HEK293T (cell line): ENCODE results near the gene KRTAP4-3.
"Not testable (repeated sequence)": the region's sequence is repeated elsewhere in the genome, so short reads cannot be mapped to it uniquely, and the experiment has no call there.

Experiments
- BHLHE40 ChIP-seq: fragments of 450-650 bp; IDR thresholded peaks from 2 replicates; pipeline ENCODE4 v1.6.1; 2016; ENCODE audit warnings: mild to moderate bottlenecking, moderate library complexity, borderline replicate concordance
- ELF4 ChIP-seq: fragments of 450-650 bp; IDR thresholded peaks from 2 replicates; pipeline ENCODE4 v1.6.1; 2017; ENCODE audit warnings: antibody characterized with exemption
- FOXA1 ChIP-seq: fragments of 450-650 bp; IDR thresholded peaks from 2 replicates; pipeline ENCODE4 v1.6.1; 2016; ENCODE audit warnings: mild to moderate bottlenecking
- FOXK2 ChIP-seq: fragments of 450-650 bp; IDR thresholded peaks from 2 replicates; pipeline ENCODE4 v1.6.1; 2016; ENCODE audit warnings: mild to moderate bottlenecking
- FOXM1 ChIP-seq: fragments of 450-650 bp; IDR thresholded peaks from 2 replicates; pipeline ENCODE4 v1.6.1; 2017; ENCODE audit warnings: mild to moderate bottlenecking, borderline replicate concordance
- HDGF ChIP-seq: fragments of 450-650 bp; IDR thresholded peaks from 2 replicates; pipeline ENCODE4 v1.6.1; 2017; ENCODE audit warnings: antibody characterized with exemption, borderline replicate concordance
- LEF1 ChIP-seq: fragments of 450-650 bp; IDR thresholded peaks from 2 replicates; pipeline ENCODE4 v1.6.1; 2017; ENCODE audit warnings: mild to moderate bottlenecking, borderline replicate concordance
- NFRKB ChIP-seq: fragments of 450-650 bp; IDR thresholded peaks from 2 replicates; pipeline ENCODE4 v1.6.1; 2016; ENCODE audit warnings: mild to moderate bottlenecking, moderate library complexity
- PKNOX1 ChIP-seq: fragments of 450-650 bp; IDR thresholded peaks from 2 replicates; pipeline ENCODE4 v1.6.1; 2016
- SP1 ChIP-seq: fragments of 450-650 bp; IDR thresholded peaks from 2 replicates; pipeline ENCODE4 v1.6.1; 2017
- SUZ12 ChIP-seq: fragments of 450-650 bp; IDR thresholded peaks from 2 replicates; pipeline ENCODE4 v1.6.1; 2016; ENCODE audit warnings: mild to moderate bottlenecking
- TARDBP ChIP-seq: fragments of 450-650 bp; IDR thresholded peaks from 2 replicates; pipeline ENCODE4 v1.6.1; 2016
- ZNF384 ChIP-seq: fragments of 450-650 bp; IDR thresholded peaks from 2 replicates; pipeline ENCODE4 v1.6.1; 2016

- not testable (repeated sequence) for TF ChIP-seq ZNF384, FOXA1, BHLHE40, SP1, SUZ12, HDGF, FOXM1, TARDBP, NFRKB, LEF1, ELF4, PKNOX1, FOXK2
Observed at GRCh38 chr17:41139865-41140264, 28.2 kb downstream of the KRTAP4-3 start.
